Astrocyte (in vitro differentiated cells and primary cell): Measurements from ENCODE around the gene IL23A. TPM values are rescaled to one million over a fixed set of nuclear protein-coding genes. Genes with fewer than 3 reads are reported as not detected.
"Not testable (repeated sequence)": the region's sequence is repeated elsewhere in the genome, so short reads cannot be mapped to it uniquely, and the experiment has no call there.

ENCODE experiments used
- DNase-seq: peaks from one replicate; pipeline ENCODE4 v3.0.0-alpha.2; 2010; ENCODE audit warnings: low read depth
- FAIRE-seq: peaks from 2 replicates; lab custom pipeline; 2011; peaks lifted over from hg19 to GRCh38; lab: Jason Lieb, UNC
- H2AFZ ChIP-seq: 2 replicates; pipeline ENCODE4 v1.6.0; 2012; ENCODE audit warnings: low read depth, low read length, inconsistent platforms
- H3K27ac ChIP-seq: 2 replicates; pipeline ENCODE4 v1.5.1; 2011; ENCODE audit warnings: low read depth, low read length, inconsistent platforms
- H3K27me3 ChIP-seq: 2 replicates; pipeline ENCODE4 v1.6.0; 2011; ENCODE audit warnings: low read length, inconsistent platforms; ENCODE audit not compliant: insufficient read depth
- H3K36me3 ChIP-seq: 2 replicates; pipeline ENCODE4 v1.5.1; 2011; ENCODE audit warnings: low read length, inconsistent platforms; ENCODE audit not compliant: insufficient read depth
- H3K4me1 ChIP-seq: 2 replicates; pipeline ENCODE4 v1.5.1; 2011; ENCODE audit warnings: low read length, inconsistent platforms; ENCODE audit not compliant: insufficient read depth
- H3K4me2 ChIP-seq: 2 replicates; pipeline ENCODE4 v1.6.0; 2012; ENCODE audit warnings: low read length, inconsistent platforms
- H3K4me3 ChIP-seq: 2 replicates; pipeline ENCODE4 v1.5.1; 2011; ENCODE audit warnings: low read depth, mild to moderate bottlenecking, low read length, inconsistent platforms; ENCODE audit not compliant: insufficient read depth
- H3K79me2 ChIP-seq: 2 replicates; pipeline ENCODE4 v1.6.0; 2012; ENCODE audit warnings: mild to moderate bottlenecking, low read length, inconsistent platforms; ENCODE audit not compliant: insufficient read depth
- H3K9ac ChIP-seq: 2 replicates; pipeline ENCODE4 v1.6.0; 2012; ENCODE audit warnings: mild to moderate bottlenecking, low read length, inconsistent platforms
- H3K9me3 ChIP-seq: 2 replicates; pipeline ENCODE4 v1.5.1; 2012; ENCODE audit warnings: low read depth, mild to moderate bottlenecking, low read length, inconsistent platforms; ENCODE audit not compliant: insufficient read depth
- H4K20me1 ChIP-seq: 2 replicates; pipeline ENCODE4 v1.6.0; 2012; ENCODE audit warnings: low read length, inconsistent platforms; ENCODE audit not compliant: insufficient read depth
- H3K27ac Mint-ChIP-seq: one replicate; pipeline ENCODE4 v1.8.0; 2021; ENCODE audit warnings: mild to moderate bottlenecking, mixed read lengths; ENCODE audit not compliant: unreplicated experiment
- H3K27me3 Mint-ChIP-seq: one replicate; pipeline ENCODE4 v1.8.0; 2021; ENCODE audit warnings: low read depth, mixed read lengths; ENCODE audit not compliant: unreplicated experiment
- H3K36me3 Mint-ChIP-seq: one replicate; pipeline ENCODE4 v1.8.0; 2021; ENCODE audit warnings: low read depth, mixed read lengths; ENCODE audit not compliant: unreplicated experiment
- H3K4me1 Mint-ChIP-seq: one replicate; pipeline ENCODE4 v1.8.0; 2021; ENCODE audit warnings: low read depth, mixed read lengths; ENCODE audit not compliant: unreplicated experiment
- H3K4me3 Mint-ChIP-seq: one replicate; pipeline ENCODE4 v1.8.0; 2021; ENCODE audit warnings: mild to moderate bottlenecking, moderate library complexity, mixed read lengths; ENCODE audit not compliant: unreplicated experiment
- H3K9me3 Mint-ChIP-seq: one replicate; pipeline ENCODE4 v1.8.0; 2021; ENCODE audit warnings: mild to moderate bottlenecking, mixed read lengths; ENCODE audit not compliant: unreplicated experiment
- CTCF ChIP-seq: IDR thresholded peaks from 2 replicates; pipeline ENCODE4 v1.5.1; 2011; ENCODE audit warnings: low read depth, mild to moderate bottlenecking, inconsistent platforms, low read length, moderate library complexity; ENCODE audit not compliant: insufficient read depth
- EZH2 ChIP-seq: IDR thresholded peaks from 2 replicates; pipeline ENCODE4 v1.6.1; 2012; ENCODE audit warnings: mild to moderate bottlenecking, low read length, inconsistent platforms; ENCODE audit not compliant: insufficient read depth
- total RNA-seq: library from RNA; stranded (reverse); gene quantifications from 2 replicates; pipeline ENCODE4 v1.2.1, GENCODE V29; 2021

Gene IL23A
- total RNA-seq, 1 donor from 2014 or later, result 0.32 TPM

DNA sequence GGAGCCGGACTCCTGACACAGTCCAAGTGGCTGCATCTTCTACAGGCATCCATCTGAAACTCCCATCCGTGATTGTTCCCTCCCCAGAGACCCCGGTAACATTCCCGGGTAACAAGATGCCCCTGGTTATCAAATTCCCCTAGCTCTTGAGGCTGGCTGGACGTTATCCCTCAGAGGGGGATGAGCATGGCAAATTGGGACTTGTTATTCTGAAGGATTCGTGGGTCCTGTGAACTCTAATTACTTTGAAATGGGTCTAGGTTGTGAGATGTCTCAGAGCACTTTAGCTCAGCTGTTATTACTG lies 4.2 kb upstream of the IL23A start:
- peaks cover 3% of the 10 kb centered on the region for H3K36me3 Mint-ChIP-seq
- H4K20me1 ChIP-seq, result no peaks in the 10 kb centered on the region
- no peak for TF ChIP-seq EZH2
- no peak for TF ChIP-seq CTCF
- no peaks in the 10 kb centered on the region for H3K79me2 ChIP-seq
- H3K9ac ChIP-seq, result peak overlapping the region; percentile 87
- DNase-seq (no peak), FAIRE-seq (no peak)
- H3K36me3 ChIP-seq, result no peaks in the 10 kb centered on the region
- H3K4me1 Mint-ChIP-seq, result peaks cover 10% of the 10 kb centered on the region
- H2AFZ ChIP-seq, result peak overlapping the region; percentile 73
- H3K4me2 ChIP-seq, result peak overlapping the region; percentile 89
- no peaks in the 10 kb centered on the region for H3K9me3 ChIP-seq
- H3K9me3 Mint-ChIP-seq, result no peaks in the 10 kb centered on the region
- peak overlapping the region; percentile 99 for H3K27ac Mint-ChIP-seq
- H3K4me3 ChIP-seq, result peak overlapping the region; percentile 68
- H3K27me3 Mint-ChIP-seq, result no peaks in the 10 kb centered on the region
- peaks cover 21% of the 10 kb centered on the region for H3K4me1 ChIP-seq
- H3K4me3 Mint-ChIP-seq, result peak overlapping the region; percentile 92
- H3K27me3 ChIP-seq, result no peaks in the 10 kb centered on the region
- H3K27ac ChIP-seq, result peak overlapping the region; percentile 95

GRCh38 chr12:56335527-56335926 lies 3.2 kb upstream of the IL23A start:
- not testable (repeated sequence) for H3K27me3 Mint-ChIP-seq, DNase-seq

GRCh38 chr12:56336361-56337167 lies 2.1 kb upstream of the IL23A start:
- no peak overlapping the region for H3K4me3 Mint-ChIP-seq
- Histone ChIP-seq H3K4me1 (peaks cover 21% of the 10 kb centered on the region), H4K20me1 (no peaks in the 10 kb centered on the region), H2AFZ (no peak overlapping the region), H3K79me2 (no peaks in the 10 kb centered on the region), H3K36me3 (no peaks in the 10 kb centered on the region), H3K4me2 (no peak overlapping the region), H3K9ac (no peak overlapping the region), H3K9me3 (no peaks in the 10 kb centered on the region), H3K27ac (no peak overlapping the region), H3K27me3 (no peaks in the 10 kb centered on the region), H3K4me3 (no peak overlapping the region)
- H3K36me3 Mint-ChIP-seq, result peaks cover 8% of the 10 kb centered on the region
- peaks cover 10% of the 10 kb centered on the region for H3K4me1 Mint-ChIP-seq
- H3K27me3 Mint-ChIP-seq, result no peaks in the 10 kb centered on the region
- FAIRE-seq (no peak), DNase-seq (no peak)
- TF ChIP-seq CTCF, result no peak
- TF ChIP-seq EZH2, result no peak
- peak overlapping the region; percentile 66 for H3K27ac Mint-ChIP-seq
- H3K9me3 Mint-ChIP-seq, result no peaks in the 10 kb centered on the region

More at GRCh38 chr12:56335527-56335926, 3.2 kb upstream of the IL23A start:
- H3K4me3 ChIP-seq, H3K4me2 ChIP-seq, H3K9me3 ChIP-seq, H3K4me3 Mint-ChIP-seq, H3K9ac ChIP-seq, FAIRE-seq, H3K36me3 ChIP-seq, H3K27ac ChIP-seq, H3K36me3 Mint-ChIP-seq, H3K27ac Mint-ChIP-seq, H3K27me3 ChIP-seq, H4K20me1 ChIP-seq, H3K79me2 ChIP-seq, H3K9me3 Mint-ChIP-seq, H2AFZ ChIP-seq: not testable (repeated sequence)
- peaks cover 21% of the 10 kb centered on the region for H3K4me1 ChIP-seq
- H3K4me1 Mint-ChIP-seq, result peaks cover 10% of the 10 kb centered on the region
